H7 (cell line): ENCODE results near the gene PLTP. TPM values are rescaled to one million over a fixed set of nuclear protein-coding genes. Genes with fewer than 3 reads are reported as not detected.
A peak's percentile ranks its signal among the peaks of the same experiment; 100 is the strongest.
"Not testable (repeated sequence)": the region's sequence is repeated elsewhere in the genome, so short reads cannot be mapped to it uniquely, and the experiment has no call there.

Source experiments
- DNase-seq: peaks from one replicate; pipeline ENCODE4 v3.0.0; 2012
- H3K27me3 ChIP-seq: 2 replicates; pipeline ENCODE4 v1.6.0; 2011; ENCODE audit warnings: mild to moderate bottlenecking, low read length; ENCODE audit not compliant: control insufficient read depth, insufficient read depth
- H3K36me3 ChIP-seq: replicated peaks from 2 replicates; pipeline ENCODE4 v1.5.1; 2011; ENCODE audit warnings: low read length; ENCODE audit not compliant: control insufficient read depth, insufficient read depth
- H3K4me3 ChIP-seq: 2 replicates; pipeline ENCODE4 v1.5.1; 2011; ENCODE audit warnings: low read depth, mild to moderate bottlenecking, control low read depth, low read length, moderate library complexity; ENCODE audit not compliant: insufficient read depth
- total RNA-seq: library from RNA; depleted of rRNA; stranded (reverse); fragments of >200 nt; shearing (Covaris generic); gene quantifications from 2 replicates; pipeline ENCODE4 v1.2.3, GENCODE V29; 2014; rRNA removed

PLTP gene, protein sequence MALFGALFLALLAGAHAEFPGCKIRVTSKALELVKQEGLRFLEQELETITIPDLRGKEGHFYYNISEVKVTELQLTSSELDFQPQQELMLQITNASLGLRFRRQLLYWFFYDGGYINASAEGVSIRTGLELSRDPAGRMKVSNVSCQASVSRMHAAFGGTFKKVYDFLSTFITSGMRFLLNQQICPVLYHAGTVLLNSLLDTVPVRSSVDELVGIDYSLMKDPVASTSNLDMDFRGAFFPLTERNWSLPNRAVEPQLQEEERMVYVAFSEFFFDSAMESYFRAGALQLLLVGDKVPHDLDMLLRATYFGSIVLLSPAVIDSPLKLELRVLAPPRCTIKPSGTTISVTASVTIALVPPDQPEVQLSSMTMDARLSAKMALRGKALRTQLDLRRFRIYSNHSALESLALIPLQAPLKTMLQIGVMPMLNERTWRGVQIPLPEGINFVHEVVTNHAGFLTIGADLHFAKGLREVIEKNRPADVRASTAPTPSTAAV
- 87.3 and 104 TPM in 2 replicates for total RNA-seq

DNA sequence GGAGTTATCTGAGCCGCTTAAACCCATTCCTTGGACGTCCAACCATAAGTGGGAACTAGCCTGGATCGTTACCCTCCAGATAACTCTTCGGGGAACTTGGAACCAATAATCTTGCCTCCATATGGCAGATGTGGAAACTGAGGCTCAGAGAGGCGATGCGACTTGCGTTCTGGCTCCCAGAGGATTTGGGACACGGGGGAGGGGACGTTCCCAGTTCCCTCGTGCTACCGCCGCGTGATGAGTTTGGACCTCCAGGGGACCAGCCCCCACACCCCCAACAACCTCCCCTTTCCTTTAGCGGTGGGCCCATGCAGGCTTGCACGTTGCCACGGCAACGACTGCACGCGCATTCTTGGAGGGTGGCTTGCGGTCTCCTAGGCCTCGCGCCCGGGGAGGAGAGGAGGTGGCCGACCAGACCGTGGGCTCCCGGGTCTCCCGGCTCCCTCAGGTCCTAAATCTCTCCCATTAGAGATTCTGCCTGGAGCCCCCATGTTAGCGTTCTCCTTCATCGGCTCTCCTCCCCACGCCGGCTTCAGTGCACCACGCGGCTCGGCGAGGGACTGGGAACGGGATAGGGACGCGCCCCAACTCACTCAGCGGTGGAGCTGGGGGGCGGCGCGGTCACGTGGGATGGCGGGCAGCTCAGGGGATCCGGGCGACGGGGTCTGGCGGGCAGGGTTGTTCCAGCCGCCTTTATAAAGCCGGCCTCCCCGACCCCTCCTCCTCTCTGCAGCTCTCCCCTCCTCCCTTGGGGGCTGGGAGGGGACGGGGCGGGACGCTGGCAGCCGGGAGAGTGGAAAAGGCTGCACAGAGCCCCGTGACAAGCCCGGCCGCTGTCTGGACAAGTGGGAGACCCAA lies at the start of gene PLTP:
Gene PLTP (minus strand): TSS at position 670 of the 858 bp plus-strand sequence. CDS start 703 bp downstream, outside the sequence.
- Histone ChIP-seq H3K27me3 (peaks cover 2% of the 10 kb centered on the region; the same call in 1 of the 2 replicates), H3K4me3 (peak within 1 kb of the TSS; percentile 77), H3K36me3 (peaks cover 14% of the 10 kb centered on the region)
- DNase-seq: peak; percentile 93

DNA sequence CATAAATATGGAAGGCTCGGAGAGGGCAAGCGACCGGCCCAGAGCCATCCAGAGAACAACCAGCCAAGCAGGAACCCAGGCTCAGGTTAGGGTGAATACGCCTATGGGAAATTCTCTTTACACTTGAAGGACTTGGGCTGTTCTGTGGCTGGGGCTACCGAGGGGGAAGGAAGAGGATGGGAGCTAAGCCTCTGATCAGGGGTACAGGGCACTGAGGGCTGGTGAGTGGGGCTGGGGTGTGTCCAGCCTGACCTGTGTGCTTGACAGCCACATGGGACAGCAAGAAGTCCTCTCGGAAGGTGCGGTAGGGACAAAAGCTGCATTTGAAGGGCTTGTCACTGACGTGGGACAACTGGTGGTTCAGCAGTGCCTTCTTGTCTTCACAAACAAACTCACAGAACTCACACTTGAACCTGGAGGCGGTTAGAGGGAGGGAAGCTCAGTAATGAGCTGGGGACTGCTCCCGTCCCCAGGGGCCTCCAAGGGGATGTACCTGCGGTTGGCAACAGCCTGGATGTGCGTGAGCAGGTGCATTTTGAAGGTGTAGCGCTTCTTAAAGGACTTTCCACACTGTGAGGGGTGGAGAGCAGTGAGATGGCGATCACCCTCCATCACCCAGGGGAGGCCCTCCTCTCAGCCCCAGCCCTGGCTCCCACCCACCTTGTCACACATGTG lies 48.1 kb upstream of the PLTP start:
- DNase-seq: no peak
- H3K4me3 ChIP-seq: no peak overlapping the region
- H3K27me3 ChIP-seq: no peaks in the 10 kb centered on the region
- H3K36me3 ChIP-seq: peaks cover 31% of the 10 kb centered on the region

DNA sequence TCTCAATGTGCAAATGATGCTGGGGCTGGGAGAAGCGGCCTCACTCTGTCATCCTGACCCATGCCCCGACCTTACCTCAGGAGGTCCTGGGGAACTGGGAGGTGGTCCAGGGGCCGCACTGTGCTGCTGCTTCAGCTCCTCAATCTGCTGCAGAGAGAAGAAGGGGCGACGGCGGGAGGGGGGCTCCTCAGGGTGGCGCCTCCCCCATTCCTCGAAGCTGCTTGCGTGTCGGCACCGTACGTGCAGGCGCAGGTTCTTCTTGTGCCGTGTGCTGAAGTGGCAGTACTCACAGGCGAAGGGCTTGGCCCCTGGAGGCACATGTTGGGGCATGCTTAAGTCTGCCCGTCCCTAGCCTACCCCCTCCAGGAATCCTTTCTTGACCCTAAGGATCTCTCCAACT lies 47.2 kb upstream of the PLTP start:
- H3K36me3 ChIP-seq: peaks cover 31% of the 10 kb centered on the region
- DNase-seq: no peak
- H3K4me3 ChIP-seq: no peak overlapping the region
- H3K27me3 ChIP-seq: no peaks in the 10 kb centered on the region

DNA sequence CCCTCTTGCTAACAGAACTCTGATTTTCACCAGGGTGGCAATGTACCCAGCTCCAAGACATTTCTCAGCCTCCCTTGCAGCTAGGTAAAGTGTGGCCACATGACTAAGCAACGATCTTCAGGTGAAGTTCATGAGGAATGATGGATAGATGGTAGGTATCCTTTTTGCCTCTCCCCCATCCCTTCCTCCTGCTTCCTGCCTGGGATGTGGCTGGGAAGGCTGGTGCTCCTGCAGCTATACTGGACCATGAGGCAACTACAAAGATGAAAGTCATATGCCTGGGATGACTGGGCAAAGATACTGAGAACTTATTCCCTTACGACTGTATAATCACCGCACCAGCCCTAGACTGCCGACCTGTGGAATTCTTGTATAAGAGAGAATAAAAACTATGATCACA lies 46.6 kb upstream of the PLTP start:
- H3K4me3 ChIP-seq: no peak overlapping the region
- H3K36me3 ChIP-seq: peaks cover 28% of the 10 kb centered on the region
- DNase-seq: no peak
- no peaks in the 10 kb centered on the region for H3K27me3 ChIP-seq

DNA sequence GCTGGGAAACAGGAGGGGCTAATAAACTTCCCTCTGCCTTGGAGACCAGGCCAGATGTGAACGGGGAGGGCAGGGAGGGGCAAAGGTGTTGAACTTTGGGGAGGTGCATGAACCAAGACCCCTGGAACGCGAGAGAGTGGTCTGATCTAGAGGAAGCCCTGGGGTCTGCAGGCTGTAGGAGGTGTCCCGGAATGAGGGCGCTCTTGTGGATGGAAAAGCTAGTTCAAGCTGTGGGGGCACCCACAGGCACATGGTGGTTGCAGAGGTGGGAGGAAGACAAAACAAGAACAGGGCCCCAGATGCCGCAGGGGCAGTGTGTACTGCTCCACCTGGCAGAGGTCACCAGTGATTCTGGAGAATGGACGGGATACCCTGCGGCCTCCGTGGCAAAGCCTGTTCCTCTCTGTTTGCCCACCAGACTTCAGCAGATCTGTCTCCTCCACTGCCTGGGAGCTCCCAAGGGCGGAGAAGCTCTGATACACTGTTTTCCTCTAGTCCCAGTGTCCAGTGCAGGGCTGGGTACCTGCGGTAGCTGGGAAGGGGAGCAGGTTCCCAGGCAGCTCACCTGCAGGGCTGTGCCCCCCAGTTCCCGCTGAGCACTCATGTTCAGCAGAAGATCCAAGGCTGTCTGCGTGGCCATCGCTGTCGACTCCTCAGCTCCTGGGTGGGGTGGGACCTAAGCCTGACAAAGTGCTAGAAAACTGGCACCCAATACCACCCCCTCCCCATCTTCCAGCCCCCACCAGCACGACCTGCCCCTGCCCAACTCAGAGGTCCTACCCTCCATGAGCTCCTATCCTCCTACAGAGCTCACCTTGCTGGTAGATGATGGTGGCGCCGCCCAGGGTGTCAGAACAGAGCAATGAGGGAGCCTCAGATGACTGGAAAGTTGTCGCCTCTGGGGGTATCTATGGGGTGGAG lies 45.3 kb upstream of the PLTP start:
- DNase-seq: no peak
- H3K27me3 ChIP-seq: no peaks in the 10 kb centered on the region
- H3K36me3 ChIP-seq: peaks cover 29% of the 10 kb centered on the region
- no peak overlapping the region for H3K4me3 ChIP-seq

DNA sequence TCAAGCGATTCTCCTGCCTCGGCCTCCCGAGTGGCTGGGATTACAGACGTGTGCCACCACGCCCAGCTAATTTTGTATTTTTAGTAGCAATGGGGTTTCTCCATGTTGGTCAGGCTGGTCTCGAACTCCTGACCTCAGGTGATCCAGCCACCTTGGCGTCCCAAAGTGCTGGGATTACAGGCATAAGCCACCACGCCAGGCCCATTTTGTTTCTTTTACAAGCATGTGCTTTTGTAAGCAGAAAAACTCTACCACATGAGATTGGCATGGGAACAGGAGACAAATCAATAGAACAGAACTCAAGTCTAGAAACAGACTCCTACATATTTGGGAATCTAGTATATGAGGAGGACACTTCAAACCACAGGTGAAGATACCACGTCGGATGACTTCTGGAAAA lies 44.4 kb upstream of the PLTP start:
- not testable (repeated sequence) for H3K27me3 ChIP-seq, H3K4me3 ChIP-seq, DNase-seq
- peaks cover 30% of the 10 kb centered on the region for H3K36me3 ChIP-seq

DNA sequence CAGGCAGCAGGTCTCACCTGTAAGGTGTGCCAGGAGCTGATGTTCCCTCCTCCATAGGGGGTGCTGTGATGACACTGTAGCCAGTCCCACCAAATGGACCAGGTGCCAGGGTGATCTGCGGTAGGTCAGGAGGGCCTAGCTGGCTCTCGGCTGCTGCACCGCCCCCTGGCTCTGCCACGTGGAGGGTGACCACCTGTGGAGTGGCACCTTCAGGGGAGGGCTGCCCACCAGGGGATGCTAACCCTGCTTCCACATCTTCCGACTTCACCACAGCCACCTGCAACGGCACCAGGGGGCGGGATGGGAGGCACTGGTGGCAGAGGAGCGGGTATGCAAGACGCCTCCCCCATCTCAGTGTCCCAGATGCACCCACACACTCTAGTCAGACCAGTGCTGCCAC lies 41.7 kb upstream of the PLTP start:
- DNase-seq: no peak
- peaks cover 27% of the 10 kb centered on the region for H3K36me3 ChIP-seq
- no peaks in the 10 kb centered on the region for H3K27me3 ChIP-seq
- no peak overlapping the region for H3K4me3 ChIP-seq

DNA sequence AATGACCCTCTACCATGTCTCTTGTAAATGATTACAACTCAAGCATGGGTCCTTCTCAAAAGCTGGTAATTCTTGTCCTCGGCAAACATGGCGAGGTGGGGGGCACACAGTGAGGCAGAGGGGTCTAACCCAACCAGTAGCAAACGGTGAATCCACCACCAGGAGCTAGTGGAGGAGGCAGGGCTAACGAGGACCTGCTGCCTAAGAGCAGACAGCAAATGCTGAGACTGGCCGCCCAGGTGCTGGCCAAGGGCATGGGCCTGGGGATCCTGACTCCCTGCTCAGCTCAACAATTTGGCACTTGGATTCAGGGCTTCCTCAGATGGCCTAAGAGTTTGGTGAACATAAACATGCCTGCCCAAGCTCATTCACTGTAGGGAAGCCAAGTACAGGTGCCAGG lies 40.9 kb upstream of the PLTP start:
- no peak for DNase-seq
- Histone ChIP-seq H3K27me3 (no peaks in the 10 kb centered on the region), H3K36me3 (peaks cover 23% of the 10 kb centered on the region), H3K4me3 (no peak overlapping the region)

DNA sequence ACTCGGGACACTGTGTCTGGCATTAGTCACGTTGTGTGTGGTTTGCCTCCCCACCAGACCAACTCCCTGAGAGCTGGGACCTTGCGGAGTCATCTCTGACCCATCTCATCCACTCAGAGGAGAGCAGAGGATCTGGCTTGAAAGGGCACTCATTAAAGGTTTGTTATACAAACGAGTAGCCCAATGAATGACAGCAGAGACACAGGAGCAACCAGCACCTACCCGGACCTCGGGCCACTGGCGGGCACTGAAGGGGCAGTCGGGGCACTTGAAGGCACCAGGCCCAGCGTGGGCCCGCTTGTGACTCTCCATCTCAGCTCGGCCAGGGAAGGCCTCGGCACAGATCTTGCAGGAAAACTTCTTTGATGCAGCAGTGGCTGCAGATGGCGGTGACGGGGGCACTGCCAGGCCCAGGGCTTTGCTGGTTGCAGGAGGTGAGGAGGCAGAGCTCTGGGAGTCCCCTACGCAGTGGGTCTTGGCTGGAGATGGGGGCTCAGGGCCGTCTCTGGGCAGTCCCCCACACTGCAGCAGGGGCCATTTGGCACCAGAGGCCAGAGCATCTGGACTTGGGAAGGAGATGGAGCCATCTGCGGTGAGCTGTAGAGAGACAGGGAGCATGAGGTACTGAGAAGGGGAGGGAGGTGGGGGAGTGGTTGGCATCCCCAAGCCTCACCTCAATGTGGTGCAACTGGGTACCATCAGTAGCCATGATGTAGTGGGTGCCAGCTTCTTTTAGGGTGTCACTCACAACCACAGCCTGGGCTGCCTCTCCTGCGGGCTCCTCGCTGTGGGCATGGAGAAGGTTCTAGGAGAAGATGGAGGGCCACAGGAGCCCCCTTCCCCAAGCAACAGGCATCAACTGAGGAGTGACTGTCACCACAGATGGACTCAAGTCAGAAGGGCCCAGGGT lies 40.2 kb upstream of the PLTP start:
- DNase-seq: no peak
- peaks cover 25% of the 10 kb centered on the region for H3K36me3 ChIP-seq
- H3K27me3 ChIP-seq: no peaks in the 10 kb centered on the region
- no peak overlapping the region for H3K4me3 ChIP-seq

DNA sequence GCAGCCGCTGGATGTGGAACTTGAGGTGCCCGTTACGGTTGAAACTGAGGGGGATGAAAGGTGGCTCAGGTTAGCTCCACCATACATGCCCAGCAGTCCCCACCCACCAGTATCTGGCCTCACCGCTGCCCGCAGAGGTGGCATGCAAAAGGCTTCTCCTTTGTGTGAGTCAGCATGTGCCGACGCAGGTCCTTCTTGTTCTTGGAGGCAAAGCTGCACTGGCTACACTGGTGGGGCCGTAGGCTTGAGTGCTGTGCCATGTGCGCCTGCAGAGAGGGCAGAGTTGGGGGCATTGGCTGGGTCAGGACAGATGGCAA lies 38.3 kb upstream of the PLTP start:
- no peaks in the 10 kb centered on the region for H3K27me3 ChIP-seq
- H3K36me3 ChIP-seq: peaks cover 37% of the 10 kb centered on the region
- no peak for DNase-seq
- no peak overlapping the region for H3K4me3 ChIP-seq

DNA sequence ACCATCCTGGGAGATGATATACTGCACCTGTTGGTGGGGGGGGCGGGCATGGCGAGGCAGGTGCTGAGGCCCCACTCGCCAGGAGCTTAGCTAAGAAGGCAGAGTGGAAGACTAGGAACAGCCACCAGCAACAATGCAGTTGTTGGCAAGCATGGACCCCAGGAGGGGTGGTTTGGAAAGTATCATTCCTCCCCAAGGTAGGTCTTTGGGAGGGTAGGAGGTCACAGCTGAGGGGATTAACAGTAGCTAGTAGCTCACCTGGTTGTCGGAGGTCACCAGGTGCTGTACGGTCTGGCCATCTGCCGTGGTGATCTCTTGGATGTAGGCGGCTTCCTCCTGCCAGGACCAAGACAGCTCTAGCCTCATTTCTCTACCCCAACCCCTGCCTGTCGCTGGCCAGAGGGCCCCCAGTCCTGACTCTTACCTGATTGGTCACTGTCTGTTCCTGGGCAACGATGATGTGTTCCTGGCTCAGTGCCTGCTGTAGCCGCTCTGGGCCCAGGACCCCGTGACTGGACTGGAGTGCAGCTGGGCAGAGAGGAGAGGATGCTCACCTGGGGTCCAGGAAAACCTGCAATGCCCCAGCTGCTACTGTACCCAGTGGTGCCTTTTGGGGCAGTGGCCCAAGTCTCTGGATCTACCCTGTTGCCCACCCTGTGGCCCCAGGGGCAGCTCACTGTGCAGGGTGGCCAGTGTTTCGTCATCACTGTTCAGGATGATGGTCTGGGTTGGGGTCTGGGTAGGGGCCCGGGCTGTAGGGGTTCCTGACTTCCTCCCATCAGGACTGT lies 37.8 kb upstream of the PLTP start:
- Histone ChIP-seq H3K4me3 (no peak overlapping the region), H3K27me3 (no peaks in the 10 kb centered on the region), H3K36me3 (peaks cover 42% of the 10 kb centered on the region)
- no peak for DNase-seq

DNA sequence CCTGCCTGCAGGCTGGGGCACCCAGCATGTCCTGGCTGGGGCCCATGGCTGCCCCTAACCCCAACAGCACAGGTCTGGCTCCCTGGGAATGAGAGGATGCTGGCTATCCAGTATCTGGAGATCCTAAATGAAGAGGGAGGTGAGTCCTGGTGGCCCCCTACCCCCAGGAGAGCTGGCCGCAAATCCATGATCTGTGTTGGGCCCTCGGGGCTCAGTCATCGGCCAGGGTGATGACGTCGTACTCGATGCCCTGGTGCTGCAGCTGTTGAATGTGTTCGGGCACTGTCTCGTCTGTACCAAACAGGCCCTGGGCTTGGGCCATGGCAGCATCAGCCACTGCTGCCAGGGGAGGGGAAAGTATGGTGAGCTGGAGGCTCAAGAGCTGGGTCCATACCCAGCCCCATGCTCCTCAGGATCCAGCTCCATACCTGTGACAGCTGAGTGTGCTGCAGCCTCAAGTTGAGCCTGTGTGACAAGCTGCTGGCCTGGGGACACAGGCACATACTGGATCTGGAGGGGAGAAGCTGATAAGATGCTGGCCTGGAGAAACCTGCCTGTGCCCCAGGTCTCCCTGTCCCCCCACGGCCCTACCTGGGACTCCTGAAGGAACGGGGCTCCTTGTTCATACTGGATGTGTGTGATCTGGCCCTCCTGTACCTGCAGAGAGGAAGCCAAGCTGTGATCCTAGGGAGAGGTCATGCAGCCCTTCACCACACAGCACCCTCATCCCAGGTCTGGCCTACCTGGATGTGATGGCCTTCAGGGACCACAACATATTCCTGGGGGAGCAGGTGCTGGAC lies 37.0 kb upstream of the PLTP start:
- H3K27me3 ChIP-seq: no peaks in the 10 kb centered on the region
- no peak for DNase-seq
- peaks cover 49% of the 10 kb centered on the region for H3K36me3 ChIP-seq
- H3K4me3 ChIP-seq: no peak overlapping the region
